Measurements from ENCODE around the gene ECHDC1. TPM values are rescaled to one million over a fixed set of nuclear protein-coding genes. Genes with fewer than 3 reads are reported as not detected.

ECHDC1 gene
- total and polyA plus RNA-seq, 12 donors, result 25.0 to 98.7 (median 38.4) TPM

DNA sequence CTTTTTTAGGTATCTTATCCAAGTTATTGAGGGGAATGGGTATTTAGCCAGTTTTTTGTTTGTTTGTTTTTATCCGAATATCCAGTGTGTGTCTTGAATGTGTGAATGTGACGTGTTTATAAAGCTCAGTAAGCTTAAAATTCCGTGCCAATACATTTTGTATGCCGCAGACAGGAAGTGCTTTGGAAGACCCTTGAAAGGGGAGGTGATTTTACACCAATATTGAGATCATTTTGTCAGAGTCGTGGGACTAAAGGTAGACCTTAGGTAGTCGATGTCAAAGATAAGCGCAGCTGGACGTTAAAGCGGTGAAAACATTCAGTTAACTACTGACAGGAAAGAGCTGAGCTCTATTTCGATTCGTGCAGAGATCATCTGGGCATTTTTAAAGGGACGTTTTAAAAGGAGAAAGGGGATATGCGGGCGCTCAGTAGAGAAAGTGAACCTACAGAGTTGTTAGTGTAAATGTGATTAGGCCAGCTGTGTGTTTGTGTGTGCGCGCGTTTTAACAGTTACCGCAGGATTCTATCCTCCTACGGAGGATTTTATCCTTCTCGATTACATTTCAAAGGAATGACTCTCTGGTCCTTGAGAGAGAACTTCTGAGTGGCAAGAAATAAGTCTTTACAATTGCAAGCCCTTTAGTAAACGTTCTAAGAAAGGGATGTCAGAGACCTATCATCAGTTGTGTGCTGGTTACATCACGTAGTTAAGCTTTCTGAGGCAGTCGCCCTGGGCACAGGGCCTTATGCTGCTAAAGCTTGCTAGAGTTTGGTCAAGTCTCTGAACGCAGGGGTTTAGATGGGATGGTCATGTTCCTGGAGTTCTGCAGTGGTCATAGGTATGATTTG lies 625 bp upstream of the ECHDC1 start:
- Histone ChIP-seq H3K9me3 (replicated peaks in 1 of 3) (no peaks in the 10 kb centered on the region), H3K4me3 (peak overlapping the region; percentile 17 to 96 (median 70)), H3K4me1 (replicated peaks in 1 of 2) (peaks cover 15 to 31% of the 10 kb centered on the region in 2 donors), H3K36me3 (replicated peaks in 1 of 2) (no peaks in the 10 kb centered on the region), H3K27ac (peak overlapping the region in 3 of 5 donors; percentile 68 to 82 (median 80)), H3K27me3 (no peaks in the 10 kb centered on the region)
- WGBS, 4 donors, result 9 to 12% (median 11%) methylated on average over 24 of the region's 24 CpGs
- DNase-seq, result no peak
- intact Hi-C loops (cut with DNase I), result no loop called here
- TF ChIP-seq POLR2A (IDR thresholded peaks at IDR 0.05), result no peak
- TF ChIP-seq, protein P1, sequence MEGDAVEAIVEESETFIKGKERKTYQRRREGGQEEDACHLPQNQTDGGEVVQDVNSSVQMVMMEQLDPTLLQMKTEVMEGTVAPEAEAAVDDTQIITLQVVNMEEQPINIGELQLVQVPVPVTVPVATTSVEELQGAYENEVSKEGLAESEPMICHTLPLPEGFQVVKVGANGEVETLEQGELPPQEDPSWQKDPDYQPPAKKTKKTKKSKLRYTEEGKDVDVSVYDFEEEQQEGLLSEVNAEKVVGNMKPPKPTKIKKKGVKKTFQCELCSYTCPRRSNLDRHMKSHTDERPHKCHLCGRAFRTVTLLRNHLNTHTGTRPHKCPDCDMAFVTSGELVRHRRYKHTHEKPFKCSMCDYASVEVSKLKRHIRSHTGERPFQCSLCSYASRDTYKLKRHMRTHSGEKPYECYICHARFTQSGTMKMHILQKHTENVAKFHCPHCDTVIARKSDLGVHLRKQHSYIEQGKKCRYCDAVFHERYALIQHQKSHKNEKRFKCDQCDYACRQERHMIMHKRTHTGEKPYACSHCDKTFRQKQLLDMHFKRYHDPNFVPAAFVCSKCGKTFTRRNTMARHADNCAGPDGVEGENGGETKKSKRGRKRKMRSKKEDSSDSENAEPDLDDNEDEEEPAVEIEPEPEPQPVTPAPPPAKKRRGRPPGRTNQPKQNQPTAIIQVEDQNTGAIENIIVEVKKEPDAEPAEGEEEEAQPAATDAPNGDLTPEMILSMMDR (IDR thresholded peaks at IDR 0.05), result no peak

GRCh38 chr6:127342296-127342945 lies 988 bp downstream of the ECHDC1 start:
- no peak for DNase-seq
- H3K4me3 ChIP-seq, result peak overlapping the region in 3 of 4 donors; percentile 17 to 72 (median 67)
- H3K36me3 ChIP-seq (replicated peaks in 1 of 2), result no peaks in the 10 kb centered on the region
- H3K27ac ChIP-seq, result peak overlapping the region in 3 of 5 donors; percentile 25 to 80 (median 68)
- H3K4me1 ChIP-seq (replicated peaks in 1 of 2), result peaks cover 15 to 31% of the 10 kb centered on the region in 2 donors
- no peaks in the 10 kb centered on the region for H3K27me3 ChIP-seq
- intact Hi-C loops (cut with DNase I), result no loop called here
- no peaks in the 10 kb centered on the region for H3K9me3 ChIP-seq (replicated peaks in 1 of 3)
- WGBS, 4 donors, result 27 to 44% (median 36%) methylated on average over 10 of the region's 10 CpGs
- TF ChIP-seq, protein P1 (IDR thresholded peaks at IDR 0.05), result no peak
- no peak for TF ChIP-seq POLR2A (IDR thresholded peaks at IDR 0.05)

- intact Hi-C loops (cut with DNase I), result no loop called here
- H3K36me3 ChIP-seq (replicated peaks in 1 of 2), result no peaks in the 10 kb centered on the region
- no peak overlapping the region for H3K27ac ChIP-seq
- H3K4me3 ChIP-seq, result peak overlapping the region in 1 of 4 donors; percentile 67
- TF ChIP-seq, protein P1 (IDR thresholded peaks at IDR 0.05), result no peak
- no peak for TF ChIP-seq POLR2A (IDR thresholded peaks at IDR 0.05)
- 80 to 86% (median 84%) methylated on average over 9 of the region's 9 CpGs for WGBS, 4 donors
- peaks cover 15 to 31% of the 10 kb centered on the region in 2 donors for H3K4me1 ChIP-seq (replicated peaks in 1 of 2)
- H3K27me3 ChIP-seq, result no peaks in the 10 kb centered on the region
- H3K9me3 ChIP-seq (replicated peaks in 1 of 3), result no peaks in the 10 kb centered on the region
- no peak for DNase-seq
These were observed 1.8 kb downstream of the ECHDC1 start for GRCh38 chr6:127341471-127342202.

- intact Hi-C loops (cut with DNase I), result no loop called here
- TF ChIP-seq POLR2A (IDR thresholded peaks at IDR 0.05), result no peak
- TF ChIP-seq, protein P1 (IDR thresholded peaks at IDR 0.05), result no peak
- Histone ChIP-seq H3K9me3 (replicated peaks in 1 of 3) (no peaks in the 10 kb centered on the region), H3K27me3 (no peaks in the 10 kb centered on the region), H3K4me1 (replicated peaks in 1 of 2) (peaks cover 15 to 31% of the 10 kb centered on the region in 2 donors), H3K36me3 (replicated peaks in 1 of 2) (no peaks in the 10 kb centered on the region), H3K4me3 (no peak overlapping the region), H3K27ac (no peak overlapping the region)
- no peak for DNase-seq
These were observed 3.2 kb downstream of the ECHDC1 start for GRCh38 chr6:127340171-127340570.
